HEK293 (cell line): ENCODE data around the gene ACAA1.

Source experiments
- CTCF ChIA-PET: fragments of 350-600 bp; formaldehyde crosslinking; extraction: SDS; loops from one replicate; lab custom pipeline; 2021; ENCODE audit warnings: antibody characterized with exemption; lab: Yijun Ruan, JAX
- POLR2A ChIA-PET: fragments of 300-600 bp; formaldehyde crosslinking; extraction: SDS; loops from one replicate; lab custom pipeline; 2020; ENCODE audit warnings: antibody characterized with exemption, inconsistent platforms; lab: Yijun Ruan, JAX
- H3K27ac ChIP-seq: fragments of 200-500 bp; sonication (Bioruptor generic); 2 replicates; pipeline ENCODE4 v1.5.1; 2014; ENCODE audit warnings: low read depth, low read length, control low read depth, inconsistent platforms; ENCODE audit errors: extremely low read depth
- H3K36me3 ChIP-seq, 2 experiments: fragments of 200-500 bp in 1 of 2; sonication (Bioruptor generic) in 1 of 2; 1 replicate in 1 of 2; 2 replicates in 1 of 2; pipeline ENCODE4 v1.5.1; 2014 to 2017; ENCODE audit warnings: inconsistent platforms in 2 of 2, low read length in 2 of 2; ENCODE audit not compliant: control insufficient read depth in 2 of 2, insufficient read depth in 1 of 2
- H3K4me1 ChIP-seq: fragments of 200-500 bp; sonication (Bioruptor generic); 2 replicates; pipeline ENCODE4 v1.5.1; 2014; ENCODE audit warnings: mild to moderate bottlenecking, low read length, inconsistent platforms; ENCODE audit not compliant: control insufficient read depth, insufficient read depth
- H3K4me3 ChIP-seq: 2 replicates; pipeline ENCODE4 v1.5.1; 2011; ENCODE audit warnings: low read depth, mild to moderate bottlenecking, control low read depth, low read length, moderate library complexity
- H3K9me3 ChIP-seq: fragments of 200-500 bp; sonication (Bioruptor generic); 2 replicates; pipeline ENCODE4 v1.5.1; 2014; ENCODE audit warnings: low read depth, low read length, inconsistent platforms; ENCODE audit not compliant: control insufficient read depth, insufficient read depth
- FEZF1 ChIP-seq: fragments of 450-650 bp; formaldehyde crosslinking; IDR thresholded peaks from 2 replicates; pipeline ENCODE4 v1.5.1; 2016; ENCODE audit warnings: missing biosample characterization, missing genetic modification characterization
- GLI2 ChIP-seq: fragments of 450-650 bp; formaldehyde crosslinking; IDR thresholded peaks from 2 replicates; pipeline ENCODE4; 2017; ENCODE audit warnings: missing biosample characterization, missing genetic modification characterization, low read depth, borderline replicate concordance
- GLIS1 ChIP-seq: fragments of 450-650 bp; formaldehyde crosslinking; IDR thresholded peaks from 2 replicates; pipeline ENCODE4 v1.5.1; 2016; ENCODE audit warnings: missing biosample characterization, missing genetic modification characterization
- GLIS2 ChIP-seq: fragments of 450-650 bp; formaldehyde crosslinking; IDR thresholded peaks from 2 replicates; pipeline ENCODE4 v1.5.1; 2016; ENCODE audit warnings: missing biosample characterization, missing genetic modification characterization
- IKZF3 ChIP-seq: fragments of 450-650 bp; IDR thresholded peaks from 2 replicates; pipeline ENCODE4 v1.5.0; 2018; ENCODE audit warnings: missing biosample characterization, mild to moderate bottlenecking, missing genetic modification characterization, moderate library complexity
- PBX3 ChIP-seq: sonication (generic); formaldehyde crosslinking; IDR thresholded peaks from 2 replicates; pipeline ENCODE4 v1.8.1; 2022; ENCODE audit warnings: mild to moderate bottlenecking, moderate library complexity, missing genetic modification reagents
- REPIN1 ChIP-seq: fragments of 450-650 bp; formaldehyde crosslinking; IDR thresholded peaks from 2 replicates; pipeline ENCODE4 v1.5.1; 2017; ENCODE audit warnings: missing biosample characterization, missing genetic modification characterization, low read depth
- SCRT2 ChIP-seq: fragments of 450-650 bp; formaldehyde crosslinking; IDR thresholded peaks from 2 replicates; pipeline ENCODE4 v1.5.1; 2016; ENCODE audit warnings: missing biosample characterization, missing genetic modification characterization
- YY1 ChIP-seq: fragments of 450-650 bp; formaldehyde crosslinking; IDR thresholded peaks from 2 replicates; pipeline ENCODE4 v1.5.1; 2018; ENCODE audit warnings: missing biosample characterization, missing genetic modification characterization
- ZNF138 ChIP-seq: fragments of 450-650 bp; formaldehyde crosslinking; IDR thresholded peaks from 2 replicates; pipeline ENCODE4 v1.5.1; 2016; ENCODE audit warnings: missing biosample characterization, missing genetic modification characterization, borderline replicate concordance
- ZNF184 ChIP-seq: fragments of 450-650 bp; IDR thresholded peaks from 2 replicates; pipeline ENCODE4 v1.5.1; 2018; ENCODE audit warnings: missing biosample characterization, mild to moderate bottlenecking, missing genetic modification characterization
- ZNF2 ChIP-seq: fragments of 450-650 bp; formaldehyde crosslinking; IDR thresholded peaks from 2 replicates; pipeline ENCODE4 v1.5.1; 2016; ENCODE audit warnings: missing biosample characterization, missing genetic modification characterization
- ZNF26 ChIP-seq: fragments of 450-650 bp; formaldehyde crosslinking; IDR thresholded peaks from 2 replicates; pipeline ENCODE4 v1.5.1; 2016; ENCODE audit warnings: missing biosample characterization, missing genetic modification characterization
- ZNF280D ChIP-seq: fragments of 450-650 bp; formaldehyde crosslinking; IDR thresholded peaks from 2 replicates; pipeline ENCODE4 v1.5.1; 2016; ENCODE audit warnings: missing biosample characterization, missing genetic modification characterization
- ZNF341 ChIP-seq: fragments of 450-650 bp; formaldehyde crosslinking; IDR thresholded peaks from 2 replicates; pipeline ENCODE4; 2016; ENCODE audit warnings: low read depth, missing biosample characterization, missing genetic modification characterization
- ZNF423 ChIP-seq: fragments of 450-650 bp; formaldehyde crosslinking; IDR thresholded peaks from 2 replicates; pipeline ENCODE4 v1.5.1; 2016; ENCODE audit warnings: missing biosample characterization, missing genetic modification characterization
- ZNF449 ChIP-seq: fragments of 450-650 bp; formaldehyde crosslinking; IDR thresholded peaks from 2 replicates; pipeline ENCODE4 v1.5.1; 2017; ENCODE audit warnings: missing biosample characterization, mild to moderate bottlenecking, missing genetic modification characterization, moderate library complexity
- ZNF518A ChIP-seq: fragments of 450-650 bp; formaldehyde crosslinking; conservative IDR thresholded peaks from 2 replicates; pipeline ENCODE4 v1.5.1; 2016; ENCODE audit warnings: low read depth, missing biosample characterization, missing genetic modification characterization
- ZNF600 ChIP-seq: fragments of 450-650 bp; formaldehyde crosslinking; IDR thresholded peaks from 2 replicates; pipeline ENCODE4 v1.5.1; 2016; ENCODE audit warnings: missing biosample characterization, missing genetic modification characterization
- ZNF664 ChIP-seq: fragments of 450-650 bp; formaldehyde crosslinking; IDR thresholded peaks from 2 replicates; pipeline ENCODE4 v1.5.1; 2016; ENCODE audit warnings: missing biosample characterization, missing genetic modification characterization
- ZNF777 ChIP-seq: fragments of 450-650 bp; formaldehyde crosslinking; IDR thresholded peaks from 2 replicates; pipeline ENCODE4 v1.5.1; 2017; ENCODE audit warnings: missing biosample characterization, missing genetic modification characterization, borderline replicate concordance
- ZNF843 ChIP-seq: fragments of 450-650 bp; formaldehyde crosslinking; IDR thresholded peaks from 2 replicates; pipeline ENCODE4 v1.5.1; 2016; ENCODE audit warnings: missing biosample characterization, missing genetic modification characterization

The ACAA1 gene

GRCh38 chr3:38136777-38137614, at the start of gene ACAA1 (continued):
- TF ChIP-seq ZNF449 (tag by site-specific recombination) (peak; percentile 99), ZNF138 (tag by site-specific recombination) (no peak), PBX3 (no peak; the same call in 1 of the 2 replicates), GLIS2 (tag by site-specific recombination) (peak; percentile 17; the same call in 1 of the 2 replicates), ZNF2 (no peak), ZNF341 (tag by site-specific recombination) (peak; percentile 10; the same call in 1 of the 2 replicates), ZNF600 (tag by site-specific recombination) (peak; percentile 61), SCRT2 (tag by site-specific recombination) (no peak), ZNF664 (tag by site-specific recombination) (no peak), ZNF518A (no peak; the same call in 1 of the 2 replicates), IKZF3 (tag by site-specific recombination) (peak; percentile 63)

- ChIA-PET POLR2A (no interaction called here), CTCF (no interaction called here)
- H3K27ac ChIP-seq, result no peak overlapping the region
- no peaks in the 10 kb centered on the region for H3K9me3 ChIP-seq
- no peaks in the 10 kb centered on the region for H3K4me1 ChIP-seq
- H3K4me3 ChIP-seq, result no peak overlapping the region
- no peaks in the 10 kb centered on the region for H3K36me3 ChIP-seq
- TF ChIP-seq GLIS1 (tag by site-specific recombination), result no peak
- TF ChIP-seq REPIN1 (tag by site-specific recombination), result no peak
- TF ChIP-seq YY1 (tag by site-specific recombination), result no peak
- TF ChIP-seq ZNF184, result no peak
- TF ChIP-seq ZNF423, result no peak
- no peak for TF ChIP-seq ZNF777 (tag by site-specific recombination)
- TF ChIP-seq GLI2, result no peak
- TF ChIP-seq ZNF26 (tag by site-specific recombination), result no peak
- no peak for TF ChIP-seq ZNF600 (tag by site-specific recombination)
- no peak for TF ChIP-seq ZNF280D (tag by site-specific recombination)
- no peak for TF ChIP-seq FEZF1 (tag by site-specific recombination)
- TF ChIP-seq ZNF843, result no peak
Measured at GRCh38 chr3:38177181-38177580, 40.3 kb upstream of the ACAA1 start.
